ENCODE results near the gene SIN3B.

Gene SIN3B

GRCh38 chr19:16914421-16914820 is 85.2 kb downstream of the SIN3B start:
- no peak for DNase-seq

- no peak for DNase-seq
Observed at GRCh38 chr19:16915135-16915534, 85.9 kb downstream of the SIN3B start.

GRCh38 chr19:16915734-16916133 is 86.5 kb downstream of the SIN3B start:
- no peak for DNase-seq

DNA sequence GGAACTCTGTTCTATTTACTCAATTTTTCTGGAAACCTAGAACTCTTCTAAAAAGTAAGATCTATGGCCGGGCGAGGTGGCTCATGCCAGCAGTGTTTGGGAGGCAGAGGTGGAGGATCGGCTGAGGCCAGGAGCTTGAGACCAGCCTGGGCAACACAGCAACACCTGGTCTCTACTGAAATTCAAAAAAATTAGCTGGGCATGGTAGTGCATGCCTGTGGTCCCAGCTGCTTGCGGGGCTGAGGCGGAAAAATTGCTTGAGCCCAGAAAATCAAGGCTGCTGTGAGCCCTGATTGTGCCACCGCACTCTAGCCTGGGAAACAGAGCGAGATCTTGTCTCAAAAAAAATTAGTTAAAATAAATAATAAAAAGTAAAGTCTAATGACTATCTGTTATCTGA is 88.2 kb downstream of the SIN3B start:
- DNase-seq = no peak

- DNase-seq = no peak
Observed at GRCh38 chr19:16919496-16919895, 90.3 kb downstream of the SIN3B start.

DNA sequence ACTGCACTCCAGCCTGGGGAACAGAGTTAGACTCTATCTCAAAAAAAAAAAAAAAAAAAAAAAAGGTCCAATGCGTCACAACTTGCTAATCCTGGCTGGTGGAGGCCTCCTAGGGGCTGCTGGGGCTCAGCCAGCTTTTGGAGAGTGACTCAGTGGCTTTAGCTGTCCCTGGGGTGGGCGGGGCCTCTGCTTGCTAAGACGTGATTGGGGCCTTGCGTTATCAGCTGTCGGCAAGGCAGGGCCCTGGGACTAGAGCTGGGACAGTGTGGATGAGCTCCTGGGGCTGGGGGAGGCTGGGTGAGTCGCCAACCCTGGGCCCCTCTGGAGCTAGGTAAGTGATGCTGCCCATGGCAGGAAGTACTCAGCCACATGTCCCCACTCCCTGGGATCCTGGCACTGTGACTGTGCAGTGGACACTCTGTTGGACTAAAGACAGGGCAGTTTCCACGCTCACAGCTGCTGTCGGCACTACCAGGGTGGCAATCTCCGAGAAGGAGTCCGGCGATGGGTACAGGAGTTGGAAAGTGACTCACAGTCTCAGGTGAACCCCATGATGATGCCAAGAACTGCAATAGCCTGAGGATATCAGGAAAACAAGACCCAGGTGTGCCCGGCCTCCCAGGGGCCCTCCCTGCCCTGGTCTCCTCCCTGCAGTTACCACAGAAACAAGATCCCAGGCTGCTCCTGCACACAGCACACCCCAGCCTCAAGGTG is 91.8 kb downstream of the SIN3B start:
- no peak for DNase-seq

DNA sequence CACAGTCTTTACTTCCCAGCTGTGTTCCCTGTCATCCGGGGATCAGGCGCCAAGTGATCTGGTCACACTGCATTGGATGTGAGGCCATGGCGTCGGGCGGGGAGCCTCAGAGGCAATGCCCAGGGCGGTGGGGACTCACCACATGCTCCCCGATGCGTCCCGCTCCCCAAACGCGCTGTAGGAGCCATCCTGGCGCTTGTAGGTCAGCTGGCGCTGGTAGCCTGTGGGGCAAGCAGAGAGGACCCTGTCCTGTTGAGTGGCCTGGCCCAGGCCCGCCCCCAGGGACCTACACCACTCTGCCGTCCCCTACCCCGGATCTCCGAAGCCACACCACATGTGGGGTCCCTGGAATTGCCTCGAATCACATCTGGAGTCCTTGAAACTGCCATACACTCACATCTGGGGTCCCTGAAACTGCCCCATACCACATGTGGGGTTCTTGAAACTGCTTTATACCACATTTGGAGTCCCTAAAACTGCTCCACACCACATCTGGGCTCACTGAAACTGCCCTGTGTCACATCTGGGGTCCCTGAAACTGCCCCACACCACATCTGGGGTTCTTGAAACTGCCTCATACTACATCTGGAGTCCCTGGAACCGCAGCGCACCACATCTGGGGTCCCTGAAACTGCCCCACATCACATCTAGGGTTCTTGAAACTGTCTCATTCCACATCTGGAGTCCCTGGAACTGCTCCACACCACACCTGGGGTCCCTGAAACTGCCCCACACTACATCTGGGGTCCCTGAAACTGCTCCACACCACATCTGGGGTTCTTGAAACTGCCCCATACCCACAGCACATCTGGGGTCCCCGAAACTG is 92.8 kb downstream of the SIN3B start:
- DNase-seq = no peak

DNA sequence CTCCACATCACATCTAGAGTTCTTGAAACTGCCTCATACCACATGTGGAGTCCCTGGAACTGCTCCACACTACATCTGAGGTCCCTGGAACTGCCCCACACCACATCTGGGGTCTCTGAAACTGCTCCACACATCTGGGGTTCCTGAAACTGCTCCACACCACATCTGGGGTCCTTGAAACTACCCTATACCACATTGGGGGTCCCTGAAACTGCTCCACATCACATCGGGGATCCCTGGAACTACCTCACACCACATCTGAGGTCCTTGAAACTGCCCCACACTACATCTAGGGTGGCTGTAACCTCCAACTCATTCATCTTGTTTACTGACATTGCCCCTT is 93.4 kb downstream of the SIN3B start:
- no peak for DNase-seq

DNA sequence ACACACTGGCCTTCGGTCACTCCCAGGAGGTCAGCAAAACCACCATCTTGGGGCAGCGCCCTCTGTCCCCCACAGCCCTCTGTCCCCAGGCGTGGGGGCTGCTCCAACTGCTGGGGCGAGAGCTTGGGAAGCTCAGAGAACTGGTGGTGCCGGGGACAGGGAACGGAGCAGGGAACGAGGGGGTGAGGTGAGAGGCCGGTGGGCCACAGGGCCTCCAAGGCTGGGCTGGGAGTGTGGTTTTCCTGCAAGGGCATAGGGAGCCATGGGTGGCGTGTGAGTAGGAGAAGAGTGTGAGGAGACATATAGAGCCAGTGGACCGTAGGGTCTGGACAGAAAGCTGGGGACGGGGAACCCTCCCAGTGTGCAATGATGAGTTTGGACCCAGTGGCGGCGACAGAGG is 93.8 kb downstream of the SIN3B start:
- no peak for DNase-seq

DNA sequence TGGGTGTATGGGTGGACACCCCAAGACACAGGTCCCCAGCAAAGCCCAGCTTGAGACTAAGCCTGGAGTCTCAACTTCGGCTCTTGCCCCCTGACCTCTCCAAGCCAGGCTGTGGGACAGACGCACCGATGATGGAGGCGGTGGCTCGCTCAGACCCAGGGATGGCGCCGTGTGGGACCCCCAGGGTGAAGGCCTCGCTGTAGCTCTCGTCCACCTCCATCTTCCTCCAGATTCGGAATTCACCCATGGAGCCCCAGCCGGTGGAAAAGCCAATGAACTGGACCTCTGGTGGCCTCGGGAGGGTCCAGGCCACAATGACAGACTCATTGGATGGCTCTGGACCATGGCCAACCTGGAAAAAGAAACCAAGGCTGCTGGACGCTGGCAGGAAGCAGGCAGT is 98.7 kb downstream of the SIN3B start:
- DNase-seq = no peak

DNA sequence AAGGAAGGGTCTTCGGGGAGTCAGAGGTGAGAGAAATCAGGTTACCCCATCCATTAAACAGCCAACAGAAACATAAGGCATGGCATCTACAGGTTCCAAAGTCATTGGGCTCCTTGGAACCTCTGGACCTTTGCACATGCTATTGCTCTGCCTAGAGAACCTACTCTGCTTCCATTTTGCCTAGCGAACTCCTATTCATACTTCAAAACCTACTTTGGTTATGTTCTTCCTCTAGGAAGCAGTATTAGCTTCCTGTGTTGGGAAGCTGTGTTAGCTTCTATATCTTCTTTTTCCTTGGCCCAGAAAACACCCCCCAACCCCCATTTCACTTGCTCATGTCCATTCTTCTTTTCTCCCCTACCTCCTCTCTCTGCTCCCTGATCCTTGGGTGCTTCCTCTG is 99.2 kb downstream of the SIN3B start:
- no peak for DNase-seq

DNA sequence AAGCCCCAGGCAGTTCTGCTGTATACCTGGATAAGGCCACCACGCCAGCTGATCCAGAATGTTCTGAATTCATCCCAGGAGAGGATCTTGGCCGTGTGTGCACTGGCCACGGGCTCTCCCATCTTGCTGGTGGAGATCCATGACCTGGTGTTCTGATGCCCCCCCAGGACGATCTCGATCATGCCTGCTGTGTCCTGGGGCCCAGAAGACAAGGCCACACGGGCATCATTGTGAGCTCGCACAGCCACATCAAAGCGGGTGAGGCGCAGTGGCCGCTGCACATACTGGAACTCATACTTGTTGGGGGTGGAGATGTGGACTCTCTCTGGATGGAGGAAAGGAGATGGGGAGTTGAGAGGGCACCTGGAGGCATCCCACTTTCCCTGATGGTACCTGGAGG is 99.7 kb downstream of the SIN3B start:
- no peak for DNase-seq

Measured in left hindlimb (tissue), 1 donor.